CD4-positive, alpha-beta T cell treated with Interleukin-17A for 1 hour (primary cell): ENCODE data around the gene SYNE2.

ENCODE experiments used
- DNase-seq: peaks from one replicate; pipeline ENCODE4 v3.0.0-alpha.2; 2020

The SYNE2 gene

GRCh38 chr14:64232095-64232838 is 379.5 kb downstream of the SYNE2 start:
- no peak for DNase-seq

GRCh38 chr14:64232944-64233343 is 380.1 kb downstream of the SYNE2 start:
- no peak for DNase-seq

GRCh38 chr14:64233531-64234190 is 380.9 kb downstream of the SYNE2 start:
- DNase-seq: no peak

GRCh38 chr14:64234877-64235651 is 382.3 kb downstream of the SYNE2 start:
- DNase-seq: no peak

GRCh38 chr14:64235652-64236640 is 383.1 kb downstream of the SYNE2 start:
- no peak for DNase-seq

- no peak for DNase-seq
Measured at GRCh38 chr14:64238049-64238448, 385.2 kb downstream of the SYNE2 start.

GRCh38 chr14:64238631-64239030 is 385.8 kb downstream of the SYNE2 start:
- no peak for DNase-seq

GRCh38 chr14:64244279-64244678 is 391.5 kb downstream of the SYNE2 start:
- DNase-seq: no peak

- no peak for DNase-seq
Measured at GRCh38 chr14:64245491-64245890, 392.7 kb downstream of the SYNE2 start.

GRCh38 chr14:64246688-64247087 is 393.9 kb downstream of the SYNE2 start:
- DNase-seq: no peak

- no peak for DNase-seq
Measured at GRCh38 chr14:64247195-64247594, 394.4 kb downstream of the SYNE2 start.

GRCh38 chr14:64248689-64249088 is 395.9 kb downstream of the SYNE2 start:
- DNase-seq: no peak

GRCh38 chr14:64249363-64249762 is 396.6 kb downstream of the SYNE2 start:
- no peak for DNase-seq

- no peak for DNase-seq
Measured at GRCh38 chr14:64253672-64254071, 400.9 kb downstream of the SYNE2 start.

GRCh38 chr14:64255756-64256155 is 403.0 kb downstream of the SYNE2 start:
- no peak for DNase-seq

GRCh38 chr14:64260418-64260817 is 407.6 kb downstream of the SYNE2 start:
- DNase-seq: no peak

GRCh38 chr14:64265222-64265621 is 412.4 kb downstream of the SYNE2 start:
- DNase-seq: no peak

GRCh38 chr14:64266239-64266638 is 413.4 kb downstream of the SYNE2 start:
- peak; percentile 20 for DNase-seq

- no peak for DNase-seq
Measured at GRCh38 chr14:64272019-64272418, 419.2 kb downstream of the SYNE2 start.
